Upper lobe of left lung (tissue), 4 donors: ENCODE measurements around the gene TEAD4.

Experiments
- CTCF ChIP-seq, 6 experiments: fragments of 450-650 bp in 4 of 6; fragments of 200-600 bp in 2 of 6; sonication (generic) in 2 of 6; IDR thresholded peaks; one replicate each; pipeline ENCODE4 v1.5.1; 2016 to 2019; ENCODE audit warnings: antibody characterized with exemption in 6 of 6
- POLR2A ChIP-seq, 4 donors: fragments of 450-650 bp; IDR thresholded peaks; one replicate each; pipeline ENCODE4 v1.5.1; 2016 to 2017; ENCODE audit warnings: antibody characterized with exemption in 4 of 4, mild to moderate bottlenecking in 2 of 4
- POLR2AphosphoS5 ChIP-seq, 2 donors: sonication (generic); formaldehyde crosslinking; IDR thresholded peaks; one replicate each; pipeline ENCODE4 v1.5.1; 2017; ENCODE audit warnings: antibody characterized with exemption in 2 of 2

- TF ChIP-seq POLR2A (IDR thresholded peaks at IDR 0.05), result no peak
- no peak for TF ChIP-seq CTCF (IDR thresholded peaks at IDR 0.05)
- TF ChIP-seq POLR2AphosphoS5 (IDR thresholded peaks at IDR 0.05), result no peak
Measured at GRCh38 chr12:3081091-3081490, 121.9 kb downstream of the TEAD4 start.
